ENCODE results near the gene PAPLN.
A peak's percentile ranks its signal among the peaks of the same experiment; 100 is the strongest.

The PAPLN gene

GRCh38 chr14:73238941-73239340, 1.6 kb downstream of the PAPLN start:
- peak overlapping the region; percentile 49 for H3K4me3 ChIP-seq (ENCODE audit: low read depth, low read length)
- in situ Hi-C loops (cut with HindIII; ENCODE audit: low sequenced_read_pairs): no loop called here
- no peak for DNase-seq (ENCODE audit: low read depth)

GRCh38 chr14:73239393-73240241, 2.3 kb downstream of the PAPLN start:
- in situ Hi-C loops (cut with HindIII; ENCODE audit: low sequenced_read_pairs): no loop called here
- peak overlapping the region; percentile 49 for H3K4me3 ChIP-seq (ENCODE audit: low read depth, low read length)
- peak; percentile 53 for DNase-seq (ENCODE audit: low read depth)
- no peak for TF ChIP-seq CTCF (IDR thresholded peaks at IDR 0.05; ENCODE audit: low read depth, low read length, missing control alignments)

More at GRCh38 chr14:73238941-73239340, 1.6 kb downstream of the PAPLN start:
- TF ChIP-seq CTCF (IDR thresholded peaks at IDR 0.05; ENCODE audit: low read depth, low read length, missing control alignments): no peak

- DNase-seq (ENCODE audit: low read depth): no peak
- no peak overlapping the region for H3K4me3 ChIP-seq (ENCODE audit: low read depth, low read length)
- in situ Hi-C loops (cut with HindIII; ENCODE audit: low sequenced_read_pairs): no loop called here
- TF ChIP-seq CTCF (IDR thresholded peaks at IDR 0.05; ENCODE audit: low read depth, low read length, missing control alignments): no peak
These were observed 3.6 kb downstream of the PAPLN start for GRCh38 chr14:73240816-73241480.

GRCh38 chr14:73241481-73242165, 4.3 kb downstream of the PAPLN start:
- DNase-seq (ENCODE audit: low read depth): no peak
- TF ChIP-seq CTCF (IDR thresholded peaks at IDR 0.05; ENCODE audit: low read depth, low read length, missing control alignments): no peak
- in situ Hi-C loops (cut with HindIII; ENCODE audit: low sequenced_read_pairs): no loop called here
- H3K4me3 ChIP-seq (ENCODE audit: low read depth, low read length): no peak overlapping the region

- in situ Hi-C loops (cut with HindIII; ENCODE audit: low sequenced_read_pairs): no loop called here
- no peak for DNase-seq (ENCODE audit: low read depth)
- no peak for TF ChIP-seq CTCF (IDR thresholded peaks at IDR 0.05; ENCODE audit: low read depth, low read length, missing control alignments)
- no peak overlapping the region for H3K4me3 ChIP-seq (ENCODE audit: low read depth, low read length)
These were observed 5.1 kb downstream of the PAPLN start for GRCh38 chr14:73242357-73242901.

GRCh38 chr14:73243341-73243740, 6.0 kb downstream of the PAPLN start:
- no peak overlapping the region for H3K4me3 ChIP-seq (ENCODE audit: low read depth, low read length)
- TF ChIP-seq CTCF (IDR thresholded peaks at IDR 0.05; ENCODE audit: low read depth, low read length, missing control alignments): no peak
- no peak for DNase-seq (ENCODE audit: low read depth)
- in situ Hi-C loops (cut with HindIII; ENCODE audit: low sequenced_read_pairs): no loop called here
